ENCODE data around the gene SH3GLB1.

The SH3GLB1 gene

DNA sequence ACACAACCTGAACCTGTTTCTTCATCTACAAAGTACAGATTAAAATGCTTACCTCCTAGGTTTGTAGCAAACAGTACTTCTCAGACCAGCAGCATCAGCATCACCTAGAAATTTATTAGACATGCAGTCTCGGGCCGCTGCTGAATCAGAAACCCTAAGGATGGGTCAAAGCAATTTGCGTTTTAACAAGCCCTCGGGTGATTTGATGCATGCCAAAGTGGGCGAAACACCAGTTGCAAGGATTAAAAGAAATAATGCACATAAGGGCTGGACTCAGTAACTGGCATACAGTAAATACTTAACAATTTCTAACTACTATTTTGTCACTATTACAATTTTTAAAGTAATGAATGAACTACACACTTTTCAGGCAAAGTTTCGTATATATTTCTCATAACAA, 47.5 kb downstream of the SH3GLB1 start:
- FAIRE-seq = no peak
- TF ChIP-seq, protein P1, sequence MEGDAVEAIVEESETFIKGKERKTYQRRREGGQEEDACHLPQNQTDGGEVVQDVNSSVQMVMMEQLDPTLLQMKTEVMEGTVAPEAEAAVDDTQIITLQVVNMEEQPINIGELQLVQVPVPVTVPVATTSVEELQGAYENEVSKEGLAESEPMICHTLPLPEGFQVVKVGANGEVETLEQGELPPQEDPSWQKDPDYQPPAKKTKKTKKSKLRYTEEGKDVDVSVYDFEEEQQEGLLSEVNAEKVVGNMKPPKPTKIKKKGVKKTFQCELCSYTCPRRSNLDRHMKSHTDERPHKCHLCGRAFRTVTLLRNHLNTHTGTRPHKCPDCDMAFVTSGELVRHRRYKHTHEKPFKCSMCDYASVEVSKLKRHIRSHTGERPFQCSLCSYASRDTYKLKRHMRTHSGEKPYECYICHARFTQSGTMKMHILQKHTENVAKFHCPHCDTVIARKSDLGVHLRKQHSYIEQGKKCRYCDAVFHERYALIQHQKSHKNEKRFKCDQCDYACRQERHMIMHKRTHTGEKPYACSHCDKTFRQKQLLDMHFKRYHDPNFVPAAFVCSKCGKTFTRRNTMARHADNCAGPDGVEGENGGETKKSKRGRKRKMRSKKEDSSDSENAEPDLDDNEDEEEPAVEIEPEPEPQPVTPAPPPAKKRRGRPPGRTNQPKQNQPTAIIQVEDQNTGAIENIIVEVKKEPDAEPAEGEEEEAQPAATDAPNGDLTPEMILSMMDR (IDR thresholded peaks at IDR 0.05; ENCODE audit: insufficient read depth, missing control alignments) = no peak

DNA sequence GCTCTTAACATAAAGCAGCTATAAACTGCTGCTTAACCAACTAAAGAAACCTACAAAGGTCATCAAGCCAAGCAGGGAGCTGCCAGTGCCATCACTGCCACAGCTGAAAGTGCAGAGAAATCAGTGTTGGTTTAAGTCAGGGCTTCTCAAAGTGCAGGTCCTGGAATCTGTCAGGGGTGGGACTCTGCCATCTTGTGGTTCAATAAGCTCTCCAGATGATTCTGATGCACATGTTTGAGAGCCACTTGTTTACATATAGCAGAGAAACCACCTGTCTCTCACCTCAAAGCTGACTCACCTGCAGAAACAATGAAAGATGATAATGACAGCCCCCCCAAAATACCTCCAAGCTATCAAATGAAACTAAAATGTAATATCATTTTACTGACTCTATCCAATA, 49.3 kb downstream of the SH3GLB1 start:
- TF ChIP-seq, protein P1 (IDR thresholded peaks at IDR 0.05; ENCODE audit: insufficient read depth, missing control alignments) = no peak
- DNase-seq (ENCODE audit: insufficient read length, low spot score) (no peak), FAIRE-seq (no peak)

More for the DNA sequence above, 47.5 kb downstream of the SH3GLB1 start:
- DNase-seq (ENCODE audit: insufficient read length, low spot score) = no peak

DNA sequence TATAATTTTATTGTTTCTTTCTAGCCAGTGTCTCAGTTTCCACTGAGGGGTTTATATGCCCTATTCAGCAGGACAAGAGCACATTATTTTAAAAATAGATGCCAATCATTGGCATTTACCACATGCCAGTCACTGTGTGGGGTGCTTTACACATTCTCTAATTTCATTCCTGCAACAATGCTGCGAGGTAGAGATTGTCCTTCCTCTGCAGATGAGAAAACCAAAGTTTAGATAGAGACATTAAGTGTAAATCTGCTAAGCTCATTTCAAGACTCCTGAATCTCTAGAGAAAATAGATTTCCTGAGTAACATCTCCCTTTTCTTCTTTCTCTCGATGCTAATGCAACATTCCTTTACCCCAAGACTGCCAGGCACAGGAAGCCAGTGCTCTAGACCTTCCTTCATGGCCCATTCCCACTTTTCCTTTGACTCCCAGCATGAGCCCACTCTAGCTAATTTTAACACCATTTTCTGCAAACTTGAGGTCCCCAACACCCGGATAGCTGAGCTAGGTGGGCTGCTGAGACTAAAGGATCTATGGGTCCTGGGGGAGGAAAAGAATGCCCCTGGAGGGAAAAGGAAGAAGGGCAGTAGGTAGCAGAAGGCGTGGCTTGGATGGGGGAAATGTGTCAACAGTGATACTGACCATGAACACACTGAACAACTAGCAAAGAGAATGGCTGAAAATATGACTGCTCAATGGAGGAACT, 50.0 kb downstream of the SH3GLB1 start:
- TF ChIP-seq, protein P1 (IDR thresholded peaks at IDR 0.05; ENCODE audit: insufficient read depth, missing control alignments) = no peak
- FAIRE-seq = no peak

DNA sequence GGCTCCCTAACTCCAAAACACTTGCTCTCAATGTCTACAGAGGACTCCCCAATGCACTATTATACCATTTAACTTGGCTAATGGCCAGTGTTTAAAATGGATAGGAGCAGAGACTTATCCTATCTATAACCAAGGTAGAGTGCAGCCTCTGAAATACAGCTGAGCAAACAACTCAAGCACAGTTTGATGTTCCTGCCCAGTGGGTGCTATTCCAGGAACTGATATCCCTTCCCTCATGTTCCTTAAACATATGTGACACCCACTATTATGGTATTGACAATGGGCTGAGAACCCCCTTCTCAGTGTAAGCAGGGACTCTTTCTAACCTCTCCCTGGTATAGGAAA, 51.7 kb downstream of the SH3GLB1 start:
- FAIRE-seq = no peak
- TF ChIP-seq, protein P1 (IDR thresholded peaks at IDR 0.05; ENCODE audit: insufficient read depth, missing control alignments) = no peak
- no peak for DNase-seq (ENCODE audit: insufficient read length, low spot score)

More for the DNA sequence above, 50.0 kb downstream of the SH3GLB1 start:
- no peak for DNase-seq (ENCODE audit: insufficient read length, low spot score)

DNA sequence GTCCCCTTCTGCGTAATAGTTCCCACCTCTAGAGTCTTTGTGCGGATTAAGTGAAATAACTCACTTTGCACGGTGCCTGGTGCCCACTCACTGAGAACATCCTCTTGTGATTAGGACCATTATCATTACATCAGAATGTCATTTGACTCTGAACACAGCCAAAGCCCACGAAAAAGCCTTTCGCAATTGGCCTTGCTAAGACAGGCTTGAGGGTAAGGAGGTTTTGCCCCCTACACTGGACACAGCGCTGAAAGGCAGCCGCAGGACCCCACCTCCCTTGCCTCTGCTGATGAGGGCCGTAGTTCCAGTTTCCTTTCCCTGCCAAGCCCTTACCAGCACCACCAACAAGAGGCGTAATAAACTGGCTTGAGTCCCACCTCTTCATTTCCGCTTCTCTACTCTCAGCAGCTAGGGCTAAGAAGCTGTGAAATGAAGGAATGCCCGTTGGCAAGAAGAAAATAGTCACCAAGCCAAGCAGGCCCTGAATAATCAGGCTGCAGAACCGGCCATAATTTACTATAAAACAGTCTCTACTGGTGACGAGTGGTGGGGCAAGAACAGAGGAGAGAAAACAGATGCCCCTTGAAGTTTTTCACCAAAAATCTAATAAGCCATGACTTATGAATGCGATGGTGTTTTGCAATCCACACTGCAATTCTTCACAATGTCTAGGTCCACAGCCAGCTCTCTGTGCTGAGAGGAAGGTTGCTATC, 53.1 kb downstream of the SH3GLB1 start:
- FAIRE-seq = no peak
- no peak for DNase-seq (ENCODE audit: insufficient read length, low spot score)
- TF ChIP-seq, protein P1 (IDR thresholded peaks at IDR 0.05; ENCODE audit: insufficient read depth, missing control alignments) = no peak

DNA sequence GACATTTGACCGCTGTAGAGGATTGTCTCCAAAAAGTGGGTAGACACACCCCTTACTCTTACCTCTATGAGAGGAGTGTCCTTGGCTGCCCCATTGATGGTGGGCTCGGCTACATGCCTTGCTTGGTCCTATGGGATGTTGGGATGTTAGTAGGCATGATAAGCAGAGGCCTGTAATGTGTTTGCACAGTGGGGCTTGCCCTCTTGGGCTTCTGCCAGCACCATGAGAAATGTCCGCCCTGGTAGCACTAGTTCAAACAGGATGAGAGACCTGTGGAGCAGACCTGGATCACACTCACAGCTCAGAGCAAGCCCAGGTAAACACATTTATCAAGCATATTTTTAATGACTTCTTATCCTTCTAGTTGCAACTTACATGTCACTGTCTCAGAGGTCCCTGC, 54.2 kb downstream of the SH3GLB1 start:
- TF ChIP-seq, protein P1 (IDR thresholded peaks at IDR 0.05; ENCODE audit: insufficient read depth, missing control alignments) = no peak
- FAIRE-seq (no peak), DNase-seq (ENCODE audit: insufficient read length, low spot score) (no peak)

DNA sequence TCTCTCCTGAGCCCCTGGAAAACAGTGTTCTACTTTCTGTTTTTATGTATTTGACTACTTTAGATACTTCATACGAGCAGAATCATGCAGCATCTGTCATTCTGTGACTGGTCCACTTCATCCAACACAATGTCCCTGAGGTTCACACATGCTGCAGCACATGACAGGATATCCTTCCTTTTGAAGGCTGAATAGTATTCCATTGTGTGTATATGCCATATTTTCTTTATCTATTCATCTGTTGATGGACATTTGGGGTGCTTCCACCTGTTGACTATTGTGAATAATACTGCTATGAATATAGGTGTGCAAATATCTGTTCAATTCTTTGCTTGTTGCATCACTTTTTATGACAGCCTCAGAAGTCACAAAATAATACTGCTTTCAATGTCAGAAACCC, 55.8 kb downstream of the SH3GLB1 start:
- FAIRE-seq = no peak

More for the DNA sequence above, 55.8 kb downstream of the SH3GLB1 start:
- DNase-seq (ENCODE audit: insufficient read length, low spot score) = no peak
- TF ChIP-seq, protein P1 (IDR thresholded peaks at IDR 0.05; ENCODE audit: insufficient read depth, missing control alignments) = no peak
